GM19455 (cell line): ENCODE data around the gene ARHGEF40.

Source experiments
- ATAC-seq: cut with Tn5 transposase; IDR thresholded peaks from one replicate; pipeline ENCODE4 v1.9.1; 2021; ENCODE audit not compliant: unreplicated experiment

Gene ARHGEF40

DNA sequence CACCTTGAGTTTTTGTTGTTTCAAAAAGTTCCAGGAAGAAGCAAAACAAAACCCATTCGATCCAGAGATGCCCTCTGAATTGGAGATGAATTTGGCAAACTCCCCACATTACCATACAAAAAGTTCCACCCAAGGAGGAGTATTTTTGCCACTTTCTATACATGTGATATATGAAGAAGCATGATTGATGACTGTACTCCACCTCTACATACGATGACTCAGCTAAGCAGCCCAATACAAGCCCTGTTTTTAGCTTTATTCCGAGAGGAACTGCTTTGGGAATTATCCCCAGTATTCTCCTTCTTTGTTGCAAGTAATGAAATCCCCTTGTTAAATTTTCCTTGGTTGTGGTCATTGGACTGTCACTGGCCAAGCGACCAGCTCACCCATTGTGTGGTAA, 42.2 kb downstream of the ARHGEF40 start:
- ATAC-seq, result no peak

GRCh38 chr14:21113369-21113768, 43.3 kb downstream of the ARHGEF40 start:
- no peak for ATAC-seq

DNA sequence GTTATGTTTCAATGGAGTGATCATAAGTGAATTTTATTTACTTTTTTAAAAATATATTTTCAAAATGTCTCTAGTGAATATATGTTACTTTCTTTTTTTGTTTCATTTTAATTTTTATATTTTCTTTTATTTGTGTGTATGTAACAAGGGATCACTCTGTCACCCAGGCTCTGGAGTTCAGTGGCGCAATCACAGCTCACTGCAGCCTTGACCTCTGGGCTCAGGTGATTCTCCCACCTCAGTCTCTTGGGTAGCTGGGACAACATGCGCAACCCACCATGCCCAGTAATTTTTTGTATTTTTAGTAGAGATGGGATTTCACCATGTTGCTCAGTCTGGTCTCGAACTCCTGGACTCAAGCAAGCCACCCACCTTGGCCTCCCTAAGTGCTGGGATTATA, 48.8 kb downstream of the ARHGEF40 start:
- ATAC-seq, result no peak

DNA sequence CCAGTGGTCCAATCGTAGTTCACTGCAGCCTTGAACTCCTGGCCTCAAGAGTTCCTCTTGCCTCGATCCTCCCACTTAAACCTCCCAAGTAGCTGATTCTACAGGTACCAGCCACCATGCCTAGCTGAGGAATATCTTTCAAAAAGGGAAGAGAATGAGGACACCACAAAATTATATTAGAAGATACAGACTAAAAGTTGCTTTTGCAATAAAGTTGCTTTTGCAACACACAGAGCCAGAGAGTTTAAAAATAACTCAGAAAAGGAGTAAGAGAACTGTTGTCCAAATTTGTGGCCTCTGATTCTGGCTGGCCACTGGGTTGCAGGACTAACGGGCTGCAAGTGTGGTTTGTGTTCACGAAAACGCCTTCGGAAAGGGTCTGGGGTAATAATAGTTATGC, 50.6 kb downstream of the ARHGEF40 start:
- ATAC-seq, result no peak

GRCh38 chr14:21121122-21121521, 51.0 kb downstream of the ARHGEF40 start:
- no peak for ATAC-seq

DNA sequence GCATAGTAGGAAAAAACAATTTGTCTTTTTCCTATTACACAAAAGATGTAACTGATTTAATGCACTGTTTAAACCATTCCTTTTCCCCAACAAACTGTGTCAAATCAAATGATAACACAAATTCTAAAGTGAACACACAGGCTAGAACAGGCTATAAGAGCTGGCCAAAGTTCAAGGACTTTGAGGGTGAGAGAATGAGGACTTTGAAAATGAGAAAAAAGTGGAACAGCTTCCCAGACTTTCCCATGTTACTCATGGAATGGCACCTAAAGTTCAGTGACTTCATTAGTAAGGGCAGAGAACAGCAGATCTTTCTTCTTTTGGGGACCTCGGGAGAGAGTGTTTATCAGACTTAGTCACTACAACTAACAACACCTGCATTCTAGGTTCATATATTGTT, 53.3 kb downstream of the ARHGEF40 start:
- no peak for ATAC-seq

DNA sequence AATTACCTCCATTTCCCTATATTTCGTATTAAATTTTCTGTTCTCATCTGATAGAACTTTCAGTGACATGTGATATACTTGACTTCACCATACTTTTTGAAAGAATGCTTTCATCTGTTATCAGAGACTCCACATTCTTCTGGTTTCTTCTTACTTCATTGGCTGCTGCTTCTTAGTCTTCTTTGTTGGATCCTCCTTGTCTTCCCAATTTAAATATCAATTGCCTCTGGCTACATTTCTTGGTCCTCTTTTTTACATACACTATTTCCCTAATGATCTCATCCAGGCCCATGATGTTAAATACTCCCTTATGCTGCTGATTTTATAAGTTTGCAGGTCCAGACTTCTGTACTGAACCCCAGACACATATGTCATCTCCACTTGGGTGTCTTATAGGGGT, 63.8 kb downstream of the ARHGEF40 start:
- ATAC-seq, result no peak

DNA sequence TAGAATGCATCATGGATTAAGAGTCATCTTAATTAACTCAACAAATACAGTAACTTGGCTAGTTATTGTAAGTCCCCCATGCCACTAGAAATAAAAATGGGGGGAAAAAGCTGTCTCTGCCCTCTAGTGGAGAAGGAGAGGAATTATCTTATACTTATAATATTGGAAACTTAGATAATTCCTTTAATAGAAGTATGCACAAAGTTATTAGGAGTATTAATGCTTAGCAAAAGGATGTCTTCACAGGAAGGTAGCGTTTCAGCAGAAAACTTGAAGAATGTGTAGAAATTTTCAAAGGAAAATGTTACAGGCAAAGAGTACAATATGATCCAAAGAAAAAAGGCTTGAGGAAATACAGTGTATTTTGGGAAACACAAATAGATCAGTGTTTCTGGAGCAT, 65.9 kb downstream of the ARHGEF40 start:
- no peak for ATAC-seq
